ENCODE results near the gene LGALS12.
"Not testable (repeated sequence)": the region's sequence is repeated elsewhere in the genome, so short reads cannot be mapped to it uniquely, and the experiment has no call there.

LGALS12 gene

GRCh38 chr11:63506876-63507275, 992 bp downstream of the LGALS12 start:
- DNase-seq = no peak

- no peak for DNase-seq
These were observed 1.6 kb downstream of the LGALS12 start for GRCh38 chr11:63507511-63507910.

GRCh38 chr11:63508009-63508408, 2.1 kb downstream of the LGALS12 start:
- no peak for DNase-seq

GRCh38 chr11:63508745-63509144, 2.9 kb downstream of the LGALS12 start:
- no peak for DNase-seq

- DNase-seq = no peak
These were observed 4.6 kb downstream of the LGALS12 start for GRCh38 chr11:63510360-63511047.

- no peak for DNase-seq
These were observed 5.3 kb downstream of the LGALS12 start for GRCh38 chr11:63511048-63511748.

GRCh38 chr11:63512816-63513215, 6.9 kb downstream of the LGALS12 start:
- DNase-seq = no peak

GRCh38 chr11:63516109-63516508, 10.2 kb downstream of the LGALS12 start:
- DNase-seq = no peak

- no peak for DNase-seq
These were observed 11.3 kb downstream of the LGALS12 start for GRCh38 chr11:63517156-63517555.

GRCh38 chr11:63518548-63518947, 12.7 kb downstream of the LGALS12 start:
- DNase-seq = peak; percentile 49

- DNase-seq = no peak
These were observed 14.8 kb downstream of the LGALS12 start for GRCh38 chr11:63520606-63521170.

- no peak for DNase-seq
These were observed 16.0 kb downstream of the LGALS12 start for GRCh38 chr11:63521896-63522295.

- DNase-seq = no peak
These were observed 17.3 kb downstream of the LGALS12 start for GRCh38 chr11:63523151-63523550.

GRCh38 chr11:63527667-63528066, 21.8 kb downstream of the LGALS12 start:
- DNase-seq = no peak

GRCh38 chr11:63528156-63528555, 22.3 kb downstream of the LGALS12 start:
- DNase-seq = not testable (repeated sequence)

- DNase-seq = not testable (repeated sequence)
These were observed 22.9 kb downstream of the LGALS12 start for GRCh38 chr11:63528729-63529278.

GRCh38 chr11:63529373-63529772, 23.5 kb downstream of the LGALS12 start:
- DNase-seq = not testable (repeated sequence)

- no peak for DNase-seq
These were observed 24.1 kb downstream of the LGALS12 start for GRCh38 chr11:63530021-63530420.

GRCh38 chr11:63531074-63531792, 25.3 kb downstream of the LGALS12 start:
- DNase-seq = peak; percentile 88

- no peak for DNase-seq
These were observed 26.2 kb downstream of the LGALS12 start for GRCh38 chr11:63532117-63532516.

GRCh38 chr11:63532799-63533475, 27.1 kb downstream of the LGALS12 start:
- DNase-seq = no peak

- DNase-seq = no peak
These were observed 28.2 kb downstream of the LGALS12 start for GRCh38 chr11:63534076-63534475.

All from CD4-positive, alpha-beta T cell treated with Interleukin-21 for 1 hour (primary cell).